HuH-7 (cell line): Measurements from ENCODE around the gene IFFO2.

Experiments used
- DNase-seq: peaks from one replicate; pipeline ENCODE4 v3.0.0; 2011; ENCODE audit warnings: low spot score

The IFFO2 gene

GRCh38 chr1:18956193-18957135 is at the start of gene IFFO2:
Gene IFFO2, minus strand, starts transcription at chr1:18956676. Its CDS starts 344 bp downstream, at chr1:18956332.
- DNase-seq = peak; percentile 96

GRCh38 chr1:19006000-19006399 is 49.5 kb upstream of the IFFO2 start:
- no peak for DNase-seq

GRCh38 chr1:19003371-19004290 is 47.2 kb upstream of the IFFO2 start:
- DNase-seq = no peak

GRCh38 chr1:19000065-19000464 is 43.6 kb upstream of the IFFO2 start:
- DNase-seq = no peak

GRCh38 chr1:18999359-18999758 is 42.9 kb upstream of the IFFO2 start:
- no peak for DNase-seq

- no peak for DNase-seq
Observed at GRCh38 chr1:18998016-18998724, 41.7 kb upstream of the IFFO2 start.

- DNase-seq = no peak
Observed at GRCh38 chr1:18997508-18997907, 41.0 kb upstream of the IFFO2 start.

GRCh38 chr1:18996548-18997177 is 40.2 kb upstream of the IFFO2 start:
- DNase-seq = no peak

GRCh38 chr1:18994381-18994780 is 37.9 kb upstream of the IFFO2 start:
- no peak for DNase-seq

- DNase-seq = no peak
Observed at GRCh38 chr1:18992646-18993045, 36.2 kb upstream of the IFFO2 start.

- no peak for DNase-seq
Observed at GRCh38 chr1:18991585-18991984, 35.1 kb upstream of the IFFO2 start.

GRCh38 chr1:18989896-18990295 is 33.4 kb upstream of the IFFO2 start:
- DNase-seq = no peak

GRCh38 chr1:18989176-18989799 is 32.8 kb upstream of the IFFO2 start:
- DNase-seq = no peak

GRCh38 chr1:18981242-18981641 is 24.8 kb upstream of the IFFO2 start:
- no peak for DNase-seq

GRCh38 chr1:18978706-18979105 is 22.2 kb upstream of the IFFO2 start:
- no peak for DNase-seq

GRCh38 chr1:18977428-18977827 is 21.0 kb upstream of the IFFO2 start:
- no peak for DNase-seq

GRCh38 chr1:18976096-18976495 is 19.6 kb upstream of the IFFO2 start:
- no peak for DNase-seq

- DNase-seq = no peak
Observed at GRCh38 chr1:18974606-18975005, 18.1 kb upstream of the IFFO2 start.

GRCh38 chr1:18974005-18974404 is 17.5 kb upstream of the IFFO2 start:
- no peak for DNase-seq

GRCh38 chr1:18973446-18973955 is 17.0 kb upstream of the IFFO2 start:
- no peak for DNase-seq

GRCh38 chr1:18972991-18973390 is 16.5 kb upstream of the IFFO2 start:
- no peak for DNase-seq
